GM19397 (cell line): Measurements from ENCODE around the gene KMT2B.

Experiments
- ATAC-seq: cut with Tn5 transposase; IDR thresholded peaks from one replicate; pipeline ENCODE4 v1.9.1; 2021; ENCODE audit warnings: mild to moderate bottlenecking, moderate library complexity; ENCODE audit not compliant: unreplicated experiment

Gene KMT2B

DNA sequence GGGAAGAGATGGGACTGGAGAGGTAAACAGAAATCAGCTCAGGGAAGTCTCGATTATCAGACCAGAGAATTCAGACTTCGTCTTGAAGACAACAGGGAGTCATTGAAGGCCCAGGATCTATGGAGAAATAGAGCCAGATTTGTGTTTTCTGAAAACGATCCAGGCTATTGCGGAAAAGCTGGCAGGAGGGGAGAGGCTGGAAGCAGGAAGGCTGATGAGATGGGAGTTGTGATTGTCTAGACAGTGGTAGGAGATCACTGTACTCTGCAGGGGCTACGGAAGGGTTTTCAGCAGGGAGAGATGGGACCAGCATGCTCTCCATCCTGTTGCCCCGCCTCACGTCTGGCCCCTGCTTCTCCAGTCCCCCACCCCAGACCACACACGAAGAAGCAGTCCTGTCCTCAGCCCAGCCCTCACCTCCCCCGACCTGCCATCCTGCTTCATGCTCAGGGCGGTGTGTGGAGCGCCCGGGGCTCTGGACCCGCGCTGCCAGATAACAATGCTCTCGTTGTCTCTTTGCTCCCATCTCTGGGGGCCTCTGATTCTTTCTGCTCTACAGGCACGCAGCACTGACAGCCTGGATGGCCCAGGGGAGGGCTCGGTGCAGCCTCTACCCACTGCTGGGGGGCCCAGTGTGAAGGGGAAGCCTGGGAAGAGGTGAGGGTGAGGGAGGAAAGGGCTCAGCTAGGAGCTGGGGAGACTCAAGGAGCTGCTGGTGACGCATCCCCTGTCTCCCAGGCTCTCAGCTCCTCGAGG is 59.5 kb downstream of the KMT2B start:
- no peak for ATAC-seq

DNA sequence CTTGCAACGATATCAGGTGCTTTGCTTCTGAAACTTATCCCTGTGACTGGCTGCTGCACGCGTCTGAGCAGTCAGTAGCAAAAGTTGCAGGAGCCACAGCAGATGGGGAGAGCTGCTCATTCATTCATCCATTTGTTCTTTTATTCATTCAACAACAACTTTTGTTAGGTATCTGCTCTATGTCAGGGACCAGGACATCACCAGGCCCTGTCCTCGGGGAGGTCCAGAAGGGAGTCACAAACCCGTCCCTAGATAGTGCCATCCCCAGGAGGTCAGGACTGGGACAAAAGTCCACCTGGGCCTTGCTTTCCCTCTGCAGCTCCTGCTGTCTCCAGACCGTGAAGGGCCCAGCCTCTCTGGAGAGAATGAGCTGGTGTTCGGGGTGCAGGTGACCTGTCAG is 60.2 kb downstream of the KMT2B start:
- ATAC-seq, result no peak

DNA sequence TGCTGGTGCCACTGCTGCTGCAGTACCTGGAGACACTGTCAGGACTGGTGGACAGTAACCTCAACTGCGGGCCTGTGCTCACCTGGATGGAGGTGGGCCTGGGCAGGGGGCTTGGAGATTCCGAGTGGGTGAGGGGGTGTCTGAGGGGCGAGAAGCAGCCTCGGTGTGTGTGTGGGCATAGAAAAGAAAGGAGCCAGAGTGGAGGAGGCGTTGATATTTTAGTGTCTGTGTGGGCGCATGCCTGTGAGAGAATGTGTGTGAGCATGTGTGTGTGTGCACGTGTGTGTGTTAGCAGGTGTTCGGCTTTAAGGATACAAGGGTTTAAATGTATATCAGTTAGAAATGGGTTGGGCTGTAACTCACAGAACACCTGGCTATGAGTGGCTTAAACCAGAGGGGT is 61.2 kb downstream of the KMT2B start:
- no peak for ATAC-seq

DNA sequence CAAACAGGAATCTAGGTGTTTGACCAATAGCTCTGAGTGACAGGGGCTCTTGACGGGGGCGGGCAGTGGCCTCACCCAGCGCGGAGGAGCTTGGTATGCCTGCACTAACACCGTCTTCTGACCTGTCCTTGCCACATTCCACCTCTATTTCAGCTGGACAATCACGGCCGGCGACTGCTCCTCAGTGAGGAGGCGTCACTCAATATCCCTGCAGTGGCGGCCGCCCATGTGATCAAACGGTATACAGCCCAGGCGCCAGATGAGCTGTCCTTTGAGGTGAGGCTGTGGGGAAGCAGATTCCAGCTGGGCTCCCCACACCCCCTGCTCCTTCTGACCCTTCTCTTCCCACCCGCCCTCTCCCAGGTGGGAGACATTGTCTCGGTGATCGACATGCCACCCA is 62.3 kb downstream of the KMT2B start:
- no peak for ATAC-seq

DNA sequence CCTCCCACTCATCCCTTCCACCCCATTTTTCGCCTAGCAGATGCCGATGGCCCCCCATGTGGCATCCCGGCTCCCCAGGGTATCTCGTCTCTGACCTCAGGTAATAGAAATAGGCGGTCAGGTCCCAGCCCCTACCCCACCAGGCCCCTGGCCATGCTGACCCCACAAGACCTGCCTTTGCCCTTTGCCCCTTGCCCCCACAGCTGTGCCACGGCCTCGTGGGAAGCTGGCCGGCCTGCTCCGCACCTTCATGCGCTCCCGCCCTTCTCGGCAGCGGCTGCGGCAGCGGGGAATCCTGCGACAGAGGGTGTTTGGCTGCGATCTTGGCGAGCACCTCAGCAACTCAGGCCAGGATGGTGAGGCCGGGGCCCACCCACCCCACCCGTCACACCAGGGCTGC is 62.9 kb downstream of the KMT2B start:
- no peak for ATAC-seq

DNA sequence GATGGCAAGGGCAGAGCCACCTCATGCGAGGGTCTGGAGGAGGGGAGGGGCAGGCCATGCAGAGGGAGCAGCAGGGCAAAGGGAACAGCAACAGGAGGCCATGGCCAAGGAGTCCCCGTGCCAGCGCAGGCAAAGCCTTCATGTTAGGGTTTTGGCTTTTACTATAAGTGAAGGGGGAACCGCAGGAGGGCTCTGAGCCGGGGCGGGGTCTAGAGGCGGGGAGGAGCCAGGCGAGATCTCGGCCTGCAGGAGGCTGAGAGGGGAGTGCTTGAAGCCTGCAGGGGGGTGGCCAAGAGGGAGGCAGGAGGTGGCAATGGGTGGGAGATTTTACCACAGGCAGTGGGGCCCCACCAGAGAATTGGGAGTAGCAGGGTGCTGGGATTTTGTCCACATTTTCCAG is 63.8 kb downstream of the KMT2B start:
- no peak for ATAC-seq

DNA sequence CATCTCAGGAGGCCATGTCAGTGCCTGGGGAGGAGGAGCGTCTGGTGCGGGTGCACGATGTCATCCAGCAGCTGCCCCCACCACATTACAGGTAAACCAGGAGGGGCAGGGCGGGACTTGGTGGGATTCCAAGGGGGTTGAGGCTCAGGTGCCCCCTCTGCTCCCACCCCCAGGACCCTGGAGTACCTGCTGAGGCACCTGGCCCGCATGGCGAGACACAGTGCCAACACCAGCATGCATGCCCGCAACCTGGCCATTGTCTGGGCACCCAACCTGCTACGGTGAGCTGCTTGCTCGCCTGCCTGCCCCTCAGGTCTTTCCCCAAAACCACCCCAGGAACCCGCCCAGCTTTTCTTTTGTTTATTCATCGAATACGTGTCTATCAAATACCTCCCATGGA is 64.8 kb downstream of the KMT2B start:
- no peak for ATAC-seq

DNA sequence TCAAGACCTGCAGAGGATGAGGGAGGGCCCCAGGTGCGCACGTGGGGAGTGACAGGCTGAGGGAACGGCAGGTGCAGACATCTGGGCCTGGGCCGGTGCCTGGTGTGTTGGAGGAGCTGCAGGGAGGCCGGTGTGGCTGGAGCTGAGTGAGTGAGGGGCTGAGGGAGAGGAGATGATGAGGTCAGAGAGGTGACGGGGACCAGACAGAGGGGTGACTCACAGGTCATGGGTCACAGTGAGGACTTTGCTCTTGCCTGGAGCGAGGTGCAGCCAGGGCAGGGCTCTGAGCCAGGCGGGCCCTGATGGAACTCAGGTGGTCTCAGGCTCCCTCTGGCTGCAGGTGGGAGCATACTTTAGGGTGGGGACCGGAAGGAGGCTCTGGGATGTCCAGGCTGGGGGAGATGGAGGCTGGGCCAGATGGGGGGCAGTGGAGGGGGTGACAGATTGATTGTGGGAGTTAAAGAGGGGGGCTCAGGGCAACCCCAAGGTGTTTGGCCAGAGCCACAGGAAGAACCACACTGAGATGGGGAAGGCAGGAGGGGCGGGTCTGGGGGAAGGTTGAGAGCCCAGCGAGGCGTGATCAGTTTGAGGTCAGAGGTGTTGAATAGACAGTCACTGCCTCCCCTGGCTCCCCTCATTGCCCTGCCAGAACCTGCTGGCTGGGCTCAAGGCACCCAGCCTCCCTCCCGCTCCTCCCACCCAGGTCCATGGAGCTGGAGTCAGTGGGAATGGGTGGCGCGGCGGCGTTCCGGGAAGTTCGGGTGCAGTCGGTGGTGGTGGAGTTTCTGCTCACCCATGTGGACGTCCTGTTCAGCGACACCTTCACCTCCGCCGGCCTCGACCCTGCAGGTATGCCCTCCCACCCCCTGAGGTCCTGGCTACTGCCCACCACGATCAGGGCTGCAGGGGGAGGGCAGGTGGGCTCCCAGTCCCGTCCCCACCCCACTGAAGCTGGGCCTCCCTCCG is 65.9 kb downstream of the KMT2B start:
- ATAC-seq, result no peak

DNA sequence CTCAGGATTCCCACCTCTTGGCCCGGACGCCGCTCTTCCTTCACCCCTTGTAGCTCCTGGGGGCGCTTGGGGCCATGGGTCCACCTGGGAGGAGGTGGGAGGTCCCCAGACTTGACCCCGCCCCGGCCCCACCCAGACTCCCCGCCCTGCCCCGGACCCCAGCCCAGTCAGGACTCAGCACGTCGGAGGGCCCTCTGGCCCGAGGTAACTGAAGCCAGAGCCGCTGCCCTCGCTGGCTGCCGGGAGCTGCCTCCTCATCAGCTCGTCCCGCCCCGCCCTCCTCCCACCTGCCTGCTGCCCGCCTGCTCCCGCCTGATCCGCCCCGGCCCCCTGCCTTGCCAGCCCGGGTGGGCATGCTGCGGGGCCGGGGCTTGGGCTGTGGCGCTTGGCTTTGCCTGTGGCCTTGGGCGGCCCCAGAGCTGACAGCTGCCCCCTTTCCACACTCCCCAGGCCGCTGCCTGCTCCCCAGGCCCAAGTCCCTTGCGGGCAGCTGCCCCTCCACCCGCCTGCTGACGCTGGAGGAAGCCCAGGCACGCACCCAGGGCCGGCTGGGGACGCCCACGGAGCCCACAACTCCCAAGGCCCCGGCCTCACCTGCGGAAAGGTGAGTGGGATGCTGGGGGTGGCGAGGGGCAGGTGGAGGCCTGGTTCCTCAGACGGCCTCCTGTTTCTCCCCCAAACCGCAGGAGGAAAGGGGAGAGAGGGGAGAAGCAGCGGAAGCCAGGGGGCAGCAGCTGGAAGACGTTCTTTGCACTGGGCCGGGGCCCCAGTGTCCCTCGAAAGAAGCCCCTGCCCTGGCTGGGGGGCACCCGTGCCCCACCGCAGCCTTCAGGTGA is 66.9 kb downstream of the KMT2B start:
- ATAC-seq, result no peak

DNA sequence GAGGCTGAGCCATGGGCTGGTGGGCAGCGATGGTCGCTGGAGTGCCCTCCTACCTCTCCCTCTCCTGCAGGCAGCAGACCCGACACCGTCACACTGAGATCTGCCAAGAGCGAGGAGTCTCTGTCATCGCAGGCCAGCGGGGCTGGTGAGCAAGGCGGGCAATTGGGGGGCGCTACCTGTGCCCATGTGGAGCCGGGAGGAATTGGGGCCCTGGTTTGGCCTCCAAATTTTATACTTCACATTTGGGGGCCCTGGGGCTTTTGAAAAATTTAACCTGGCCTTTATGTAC is 67.5 kb downstream of the KMT2B start:
- no peak for ATAC-seq

DNA sequence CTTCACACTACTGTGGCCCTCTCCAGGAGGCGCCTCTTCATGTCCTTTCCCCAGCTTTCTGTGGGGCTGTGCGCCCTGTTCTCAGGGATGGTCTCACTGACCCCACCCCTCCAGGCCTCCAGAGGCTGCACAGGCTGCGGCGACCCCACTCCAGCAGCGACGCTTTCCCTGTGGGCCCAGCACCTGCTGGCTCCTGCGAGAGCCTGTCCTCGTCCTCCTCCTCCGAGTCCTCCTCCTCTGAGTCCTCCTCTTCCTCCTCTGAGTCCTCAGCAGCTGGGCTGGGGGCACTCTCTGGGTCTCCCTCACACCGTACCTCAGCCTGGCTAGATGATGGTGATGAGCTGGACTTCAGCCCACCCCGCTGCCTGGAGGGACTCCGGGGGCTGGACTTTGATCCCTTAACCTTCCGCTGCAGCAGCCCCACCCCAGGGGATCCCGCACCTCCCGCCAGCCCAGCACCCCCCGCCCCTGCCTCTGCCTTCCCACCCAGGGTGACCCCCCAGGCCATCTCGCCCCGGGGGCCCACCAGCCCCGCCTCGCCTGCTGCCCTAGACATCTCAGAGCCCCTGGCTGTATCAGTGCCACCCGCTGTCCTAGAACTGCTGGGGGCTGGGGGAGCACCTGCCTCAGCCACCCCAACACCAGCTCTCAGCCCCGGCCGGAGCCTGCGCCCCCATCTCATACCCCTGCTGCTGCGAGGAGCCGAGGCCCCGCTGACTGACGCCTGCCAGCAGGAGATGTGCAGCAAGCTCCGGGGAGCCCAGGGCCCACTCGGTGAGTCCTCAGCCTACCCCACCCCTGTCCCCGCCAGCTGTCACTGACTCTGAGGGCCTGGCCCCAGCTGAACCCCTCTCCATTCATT is 68.7 kb downstream of the KMT2B start:
- no peak for ATAC-seq

DNA sequence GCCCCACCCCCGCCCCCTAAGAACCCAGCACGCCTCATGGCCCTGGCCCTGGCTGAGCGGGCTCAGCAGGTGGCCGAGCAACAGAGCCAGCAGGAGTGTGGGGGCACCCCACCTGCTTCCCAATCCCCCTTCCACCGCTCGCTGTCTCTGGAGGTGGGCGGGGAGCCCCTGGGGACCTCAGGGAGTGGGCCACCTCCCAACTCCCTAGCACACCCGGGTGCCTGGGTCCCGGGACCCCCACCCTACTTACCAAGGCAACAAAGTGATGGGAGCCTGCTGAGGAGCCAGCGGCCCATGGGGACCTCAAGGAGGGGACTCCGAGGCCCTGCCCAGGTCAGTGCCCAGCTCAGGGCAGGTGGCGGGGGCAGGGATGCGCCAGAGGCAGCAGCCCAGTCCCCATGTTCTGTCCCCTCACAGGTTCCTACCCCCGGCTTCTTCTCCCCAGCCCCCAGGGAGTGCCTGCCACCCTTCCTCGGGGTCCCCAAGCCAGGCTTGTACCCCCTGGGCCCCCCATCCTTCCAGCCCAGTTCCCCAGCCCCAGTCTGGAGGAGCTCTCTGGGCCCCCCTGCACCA is 69.5 kb downstream of the KMT2B start:
- no peak for ATAC-seq
